Keratinocyte (primary cell): ENCODE measurements around the gene CRTC2. TPM values are rescaled to one million over a fixed set of nuclear protein-coding genes. Genes with fewer than 3 reads are reported as not detected.
"Not testable (repeated sequence)": the region's sequence is repeated elsewhere in the genome, so short reads cannot be mapped to it uniquely, and the experiment has no call there.

Source experiments
- DNase-seq: peaks from one replicate; pipeline ENCODE4 v3.0.0-alpha.2; 2011; ENCODE audit warnings: low read depth, missing footprints, low spot score
- FAIRE-seq: peaks from 2 replicates; lab custom pipeline; 2011; peaks lifted over from hg19 to GRCh38; lab: Jason Lieb, UNC
- H2AFZ ChIP-seq: 2 replicates; pipeline ENCODE4 v1.6.0; 2012; ENCODE audit warnings: low read length, control low read depth, inconsistent platforms; ENCODE audit not compliant: control insufficient read depth
- H3K27ac ChIP-seq: 2 replicates; pipeline ENCODE4 v1.5.1; 2011; ENCODE audit warnings: low read length; ENCODE audit not compliant: control insufficient read depth, insufficient read depth
- H3K27me3 ChIP-seq: 3 replicates; pipeline ENCODE4 v1.6.0; 2011; ENCODE audit warnings: low read length; ENCODE audit not compliant: control insufficient read depth, insufficient read depth; ENCODE audit errors: extremely low read depth
- H3K36me3 ChIP-seq, 2 experiments: 2 replicates in 1 of 2; 3 replicates in 1 of 2; pipeline ENCODE4 v1.5.1; 2011; ENCODE audit warnings: low read length in 2 of 2, mild to moderate bottlenecking in 1 of 2; ENCODE audit not compliant: control insufficient read depth in 2 of 2, insufficient read depth in 2 of 2; ENCODE audit errors: extremely low read depth in 1 of 2
- H3K4me1 ChIP-seq: 3 replicates; pipeline ENCODE4 v1.5.1; 2011; ENCODE audit warnings: low read length; ENCODE audit not compliant: control insufficient read depth, insufficient read depth; ENCODE audit errors: extremely low read depth
- H3K4me2 ChIP-seq: 3 replicates; pipeline ENCODE4 v1.6.0; 2011; ENCODE audit warnings: low read depth, low read length; ENCODE audit not compliant: control insufficient read depth, insufficient read depth; ENCODE audit errors: extremely low read depth
- H3K4me3 ChIP-seq, 3 experiments: fragments of 200-600 bp in 1 of 3; sonication (generic) in 1 of 3; 2 replicates in 2 of 3; 3 replicates in 1 of 3; pipeline ENCODE4 v1.5.1; 2011 to 2016; ENCODE audit warnings: low read length in 3 of 3, mild to moderate bottlenecking in 3 of 3, control low read depth in 2 of 3, inconsistent platforms in 1 of 3, low read depth in 1 of 3, mixed read lengths in 1 of 3, mixed run types in 1 of 3, moderate library complexity in 1 of 3; ENCODE audit not compliant: control insufficient read depth in 2 of 3, insufficient read depth in 2 of 3; ENCODE audit errors: extremely low read depth in 1 of 3
- H3K79me2 ChIP-seq: 2 replicates; pipeline ENCODE4 v1.6.0; 2012; ENCODE audit warnings: low read length; ENCODE audit not compliant: control insufficient read depth, insufficient read depth
- H3K9ac ChIP-seq: 3 replicates; pipeline ENCODE4 v1.6.0; 2011; ENCODE audit warnings: low read length; ENCODE audit not compliant: control insufficient read depth, insufficient read depth; ENCODE audit errors: extremely low read depth
- H3K9me1 ChIP-seq: 3 replicates; pipeline ENCODE4 v1.6.0; 2011; ENCODE audit warnings: low read length; ENCODE audit not compliant: control insufficient read depth, insufficient read depth; ENCODE audit errors: extremely low read depth
- H3K9me3 ChIP-seq: 2 replicates; pipeline ENCODE4 v1.5.1; 2012; ENCODE audit warnings: low read depth, low read length; ENCODE audit not compliant: control insufficient read depth
- H4K20me1 ChIP-seq: 3 replicates; pipeline ENCODE4 v1.6.0; 2011; ENCODE audit warnings: low read length; ENCODE audit not compliant: control insufficient read depth, insufficient read depth; ENCODE audit errors: extremely low read depth
- EZH2 ChIP-seq: IDR thresholded peaks from one replicate; pipeline ENCODE4 v1.6.1; 2012; ENCODE audit warnings: inconsistent platforms, mild to moderate bottlenecking, low read length, moderate library complexity
- dilution Hi-C: fragments of 300-500 bp; cut with MboI; formaldehyde crosslinking; loops from one replicate; pipeline ENCODE4 v1.7.0; 2020; ENCODE audit warnings: low sequenced_read_pairs; ENCODE audit not compliant: extremely low pct_ligation_motif_present
- polyA plus RNA-seq, 5 experiments: library from polyadenylated mRNA; depleted of rRNA in 3 of 5; stranded (reverse) in 3 of 5; stranded (forward) in 1 of 5; unstranded in 1 of 5; fragments of >200 nt; gene quantifications; 1 replicate in 1 of 5; 2 replicates in 3 of 5; 3 replicates in 1 of 5; pipeline versions ENCODE4 v1.2.1 to v1.2.3, GENCODE V29; 2011 to 2012; ENCODE audit warnings: missing spikeins in 2 of 5, low read depth in 1 of 5, low replicate concordance in 1 of 5
- TF ChIP-seq, protein P1 (sequence below), 3 experiments: IDR thresholded peaks in 1 of 3; conservative IDR thresholded peaks in 1 of 3; optimal IDR thresholded peaks in 1 of 3; 2 replicates in 2 of 3; 3 replicates in 1 of 3; pipeline versions ENCODE3 to v1.5.1; 2011; ENCODE audit warnings: low read length in 3 of 3, mild to moderate bottlenecking in 3 of 3, moderate library complexity in 2 of 3, control low read depth in 1 of 3, inconsistent platforms in 1 of 3; ENCODE audit not compliant: insufficient read depth in 2 of 3; ENCODE audit errors: extremely low read depth in 1 of 3

CRTC2 gene
- polyA plus RNA-seq, 1 donor (not counting 4 experiments of a cell fraction or from before 2014, with no cell fraction given) = 15.9 TPM

DNA sequence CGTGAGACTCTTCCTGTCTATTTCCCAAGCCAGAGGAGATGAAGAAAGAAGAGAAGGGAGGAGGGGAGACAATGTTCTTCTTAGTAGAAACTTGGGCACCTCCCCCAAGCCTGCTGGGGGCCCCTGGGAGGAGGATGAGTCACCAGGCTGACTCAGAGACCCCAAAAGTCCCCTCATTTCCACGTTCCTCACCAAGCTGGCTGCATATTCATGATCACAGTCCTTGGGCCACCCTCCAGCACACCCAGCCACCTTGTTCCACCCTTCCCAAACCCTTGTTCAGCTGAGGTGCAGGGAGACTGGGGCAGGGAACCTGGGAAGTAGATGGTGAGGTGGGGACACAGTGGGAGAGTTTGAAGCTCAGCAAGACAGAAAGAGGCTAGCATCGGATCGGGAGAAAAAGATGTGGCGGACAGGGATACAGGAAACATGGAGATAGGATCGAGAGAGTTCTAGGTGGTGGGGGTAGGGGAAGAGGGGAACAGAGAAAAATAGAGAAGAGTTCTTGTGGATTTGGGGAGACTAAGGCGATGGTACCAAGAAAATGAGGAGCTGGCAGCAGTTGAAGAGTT is 27.0 kb upstream of the CRTC2 start:
- no peaks in the 10 kb centered on the region for H3K27me3 ChIP-seq
- peaks cover 0 to 9% of the 10 kb centered on the region in 2 experiments for H3K36me3 ChIP-seq
- peaks cover 7% of the 10 kb centered on the region for H3K79me2 ChIP-seq
- peak overlapping the region; percentile 99 for H3K4me2 ChIP-seq
- H3K4me1 ChIP-seq = peaks cover 15% of the 10 kb centered on the region
- DNase-seq = no peak
- peak overlapping the region; percentile 79 for H3K27ac ChIP-seq
- TF ChIP-seq, protein P1, sequence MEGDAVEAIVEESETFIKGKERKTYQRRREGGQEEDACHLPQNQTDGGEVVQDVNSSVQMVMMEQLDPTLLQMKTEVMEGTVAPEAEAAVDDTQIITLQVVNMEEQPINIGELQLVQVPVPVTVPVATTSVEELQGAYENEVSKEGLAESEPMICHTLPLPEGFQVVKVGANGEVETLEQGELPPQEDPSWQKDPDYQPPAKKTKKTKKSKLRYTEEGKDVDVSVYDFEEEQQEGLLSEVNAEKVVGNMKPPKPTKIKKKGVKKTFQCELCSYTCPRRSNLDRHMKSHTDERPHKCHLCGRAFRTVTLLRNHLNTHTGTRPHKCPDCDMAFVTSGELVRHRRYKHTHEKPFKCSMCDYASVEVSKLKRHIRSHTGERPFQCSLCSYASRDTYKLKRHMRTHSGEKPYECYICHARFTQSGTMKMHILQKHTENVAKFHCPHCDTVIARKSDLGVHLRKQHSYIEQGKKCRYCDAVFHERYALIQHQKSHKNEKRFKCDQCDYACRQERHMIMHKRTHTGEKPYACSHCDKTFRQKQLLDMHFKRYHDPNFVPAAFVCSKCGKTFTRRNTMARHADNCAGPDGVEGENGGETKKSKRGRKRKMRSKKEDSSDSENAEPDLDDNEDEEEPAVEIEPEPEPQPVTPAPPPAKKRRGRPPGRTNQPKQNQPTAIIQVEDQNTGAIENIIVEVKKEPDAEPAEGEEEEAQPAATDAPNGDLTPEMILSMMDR (optimal IDR thresholded peaks at IDR 0.05 in 1 of 3, IDR thresholded peaks at IDR 0.05 in 1 of 3, conservative IDR thresholded peaks at IDR 0.05 in 1 of 3; ENCODE audit: extremely low read depth in 1 of 3, insufficient read depth in 2 of 3, low read length in 3 of 3) = no peak
- TF ChIP-seq EZH2 = no peak
- peak overlapping the region; percentile 85 for H3K9ac ChIP-seq
- H3K9me1 ChIP-seq = no peaks in the 10 kb centered on the region
- FAIRE-seq = no peak
- H3K9me3 ChIP-seq = no peaks in the 10 kb centered on the region
- H2AFZ ChIP-seq = peak overlapping the region; percentile 88
- peak overlapping the region; percentile 76 to 93 (median 92) for H3K4me3 ChIP-seq
- no peaks in the 10 kb centered on the region for H4K20me1 ChIP-seq
- dilution Hi-C loops = no loop called here

DNA sequence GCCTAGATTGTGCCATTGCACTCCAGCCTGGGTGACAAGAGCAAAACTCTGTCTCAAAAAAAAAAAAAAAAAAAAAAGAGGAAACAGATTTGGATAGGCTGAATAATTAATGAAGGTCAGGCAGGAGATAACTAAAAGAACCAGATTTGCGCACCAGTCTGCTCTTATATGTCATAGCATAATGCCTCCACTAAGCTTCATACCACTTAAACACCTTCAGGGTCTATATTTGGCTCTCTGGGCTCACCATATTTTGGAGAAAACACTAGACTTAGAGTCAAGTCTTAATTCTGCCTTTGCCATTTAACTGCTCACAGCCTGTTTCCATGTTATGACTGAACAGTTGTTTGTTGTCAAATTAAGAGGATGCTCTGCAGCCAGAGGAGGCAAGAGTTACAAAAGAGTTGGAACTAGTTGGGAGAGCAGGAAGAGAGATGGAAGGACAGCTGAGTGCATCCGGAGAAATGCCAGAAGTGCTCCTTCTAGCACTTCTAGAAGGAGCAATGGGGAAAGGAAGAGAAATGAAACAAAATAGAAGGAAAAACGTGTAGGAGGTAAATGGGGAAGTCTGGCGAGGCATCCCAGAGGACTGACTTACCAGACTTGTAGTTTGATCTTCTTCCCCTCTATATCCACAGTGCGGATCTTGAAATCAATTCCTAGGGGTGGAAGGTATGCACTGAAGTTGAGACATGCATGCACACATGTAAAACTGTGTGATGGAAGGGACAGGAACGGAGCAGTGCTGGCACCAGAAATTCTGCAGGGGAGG is 25.9 kb upstream of the CRTC2 start:
- peaks cover 15% of the 10 kb centered on the region for H3K4me1 ChIP-seq
- H3K36me3 ChIP-seq = peaks cover 0 to 9% of the 10 kb centered on the region in 2 experiments
- no peak overlapping the region for H3K4me2 ChIP-seq
- dilution Hi-C loops = no loop called here
- no peak overlapping the region for H3K27ac ChIP-seq
- H3K9me1 ChIP-seq = no peaks in the 10 kb centered on the region
- no peak for TF ChIP-seq EZH2
- TF ChIP-seq, protein P1 (optimal IDR thresholded peaks at IDR 0.05 in 1 of 3, IDR thresholded peaks at IDR 0.05 in 1 of 3, conservative IDR thresholded peaks at IDR 0.05 in 1 of 3; ENCODE audit: extremely low read depth in 1 of 3, insufficient read depth in 2 of 3, low read length in 3 of 3) = no peak
- no peak overlapping the region for H3K4me3 ChIP-seq
- H2AFZ ChIP-seq = no peak overlapping the region
- H3K9ac ChIP-seq = no peak overlapping the region
- H3K9me3 ChIP-seq = no peaks in the 10 kb centered on the region
- DNase-seq (no peak), FAIRE-seq (no peak)
- H4K20me1 ChIP-seq = no peaks in the 10 kb centered on the region
- H3K27me3 ChIP-seq = no peaks in the 10 kb centered on the region
- peaks cover 7% of the 10 kb centered on the region for H3K79me2 ChIP-seq

DNA sequence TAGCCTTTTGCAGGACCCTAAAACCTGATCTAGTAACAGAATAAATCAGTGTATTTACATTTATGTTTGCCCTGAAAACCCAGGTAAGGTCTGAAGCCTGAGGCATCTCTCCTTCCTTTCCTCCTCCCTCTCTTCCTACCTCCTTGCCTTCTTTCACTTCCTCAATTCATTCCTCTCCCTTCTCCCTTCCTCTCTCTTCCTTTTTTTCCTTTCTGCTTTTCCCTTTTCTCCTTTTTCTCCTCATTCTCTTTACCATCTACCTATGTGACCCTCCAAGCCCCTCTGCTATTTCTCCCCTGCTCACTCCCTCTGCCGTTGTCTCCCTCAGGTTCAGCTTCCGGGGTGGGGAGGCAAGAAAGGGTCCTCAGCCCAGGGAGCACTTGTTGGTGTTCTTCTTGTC is 23.3 kb upstream of the CRTC2 start:
- H3K36me3 ChIP-seq, dilution Hi-C loops, H3K9ac ChIP-seq, H3K4me3 ChIP-seq, H4K20me1 ChIP-seq, H3K9me1 ChIP-seq, H3K27me3 ChIP-seq, H2AFZ ChIP-seq, H3K9me3 ChIP-seq, DNase-seq, H3K27ac ChIP-seq, FAIRE-seq, H3K4me2 ChIP-seq: not testable (repeated sequence)
- Histone ChIP-seq H3K4me1 (peaks cover 17% of the 10 kb centered on the region), H3K79me2 (peaks cover 13% of the 10 kb centered on the region)
